K562 (cell line): ENCODE measurements around the gene AFF2. TPM values are rescaled to one million over a fixed set of nuclear protein-coding genes. Genes with fewer than 3 reads are reported as not detected.

Experiments used
- ATAC-seq: fragments of 200-7000 bp; cut with Tn5 transposase; 3 replicates; pipeline ENCODE4 v1.9.1; 2020; ENCODE audit warnings: moderate library complexity
- BruUV-seq: library from RNA; stranded (reverse); fragments of 400-500 nt; replicated peaks from 2 replicates; lab custom pipeline; 2021; lab: Mats Ljungman, UMichigan
- CTCF ChIA-PET: fragments of 300-600 bp; formaldehyde crosslinking; extraction: SDS; loops from one replicate; lab custom pipeline; 2021; ENCODE audit warnings: low intra/inter-chr PET ratio; lab: Yijun Ruan, JAX
- POLR2A ChIA-PET: fragments of 300-600, 350-650 bp; sonication (Branson Sonifier 250); formaldehyde crosslinking; extraction: SDS; loops from one replicate; lab custom pipeline; 2021; ENCODE audit warnings: antibody characterized with exemption, inconsistent platforms; lab: Yijun Ruan, JAX
- DNase-seq, 4 experiments: peaks; one replicate each; pipeline versions ENCODE4 v3.0.0 to v3.0.0-alpha.2; 2011 to 2018; ENCODE audit warnings: low spot score in 3 of 4, mixed read lengths in 3 of 4; ENCODE audit errors: extremely low read depth in 1 of 4
- FAIRE-seq: peaks from 2 replicates; lab custom pipeline; 2011; peaks lifted over from hg19 to GRCh38; lab: Jason Lieb, UNC
- H2AFZ ChIP-seq: 2 replicates; pipeline ENCODE4 v1.6.0; 2011; ENCODE audit warnings: low read depth, low read length, control low read depth, inconsistent platforms
- H3K27ac ChIP-seq: fragments of 200-600 bp; 3 replicates; pipeline ENCODE4 v1.8.0; 2011; ENCODE audit warnings: low read depth, mild to moderate bottlenecking, control low read depth, inconsistent platforms, low read length, moderate library complexity, mixed read lengths; ENCODE audit errors: extremely low read depth
- H3K27me3 ChIP-seq, 2 experiments: fragments of 300-600 bp in 1 of 2; 2 replicates in 1 of 2; 3 replicates in 1 of 2; pipeline versions ENCODE4 v1.6.0 to v1.8.0; 2011; ENCODE audit warnings: inconsistent platforms in 2 of 2, low read length in 2 of 2, mild to moderate bottlenecking in 1 of 2, mixed read lengths in 1 of 2, moderate library complexity in 1 of 2; ENCODE audit not compliant: control insufficient read depth in 2 of 2, insufficient read depth in 2 of 2
- H3K36me3 ChIP-seq: fragments of 300-600 bp; 3 replicates; pipeline ENCODE4 v1.8.0; 2011; ENCODE audit warnings: mild to moderate bottlenecking, low read length, inconsistent platforms; ENCODE audit not compliant: control insufficient read depth, insufficient read depth
- H3K4me1 ChIP-seq, 2 experiments: fragments of 200-600 bp in 1 of 2; replicated peaks in 1 of 2; 2 replicates in 1 of 2; 3 replicates in 1 of 2; pipeline versions ENCODE4 v1.5.1 to v1.8.0; 2011; ENCODE audit warnings: inconsistent platforms in 2 of 2, low read length in 2 of 2, mild to moderate bottlenecking in 1 of 2, mixed read lengths in 1 of 2, moderate library complexity in 1 of 2; ENCODE audit not compliant: control insufficient read depth in 2 of 2, insufficient read depth in 2 of 2
- H3K4me2 ChIP-seq: 2 replicates; pipeline ENCODE4 v1.6.1; 2011; ENCODE audit warnings: low read length, control low read depth, inconsistent platforms, mixed read lengths; ENCODE audit not compliant: insufficient read depth
- H3K4me3 ChIP-seq: fragments of 200-600 bp; sonication (generic), shearing (Covaris generic); 2 replicates; pipeline ENCODE4 v1.5.1; 2016; ENCODE audit warnings: control low read depth, inconsistent platforms
- H3K79me2 ChIP-seq: fragments of 200-600 bp; 3 replicates; pipeline ENCODE4 v1.8.0; 2011; ENCODE audit warnings: low read length, inconsistent platforms; ENCODE audit not compliant: control insufficient read depth, insufficient read depth
- H3K9ac ChIP-seq, 2 experiments: 2 replicates each; pipeline versions ENCODE4 v1.6.0 to v1.6.1; 2011; ENCODE audit warnings: low read depth in 2 of 2, low read length in 2 of 2, control low read depth in 1 of 2, inconsistent platforms in 1 of 2, mild to moderate bottlenecking in 1 of 2, mixed read lengths in 1 of 2; ENCODE audit not compliant: insufficient read depth in 1 of 2
- H3K9me1 ChIP-seq: one replicate; pipeline ENCODE4 v1.6.0; 2011; ENCODE audit warnings: inconsistent platforms, mild to moderate bottlenecking, low read length, moderate library complexity; ENCODE audit not compliant: control insufficient read depth, insufficient read depth
- H3K9me3 ChIP-seq: replicated peaks from 2 replicates; pipeline ENCODE4 v1.5.1; 2011; ENCODE audit warnings: low read depth, low read length, inconsistent platforms; ENCODE audit not compliant: control insufficient read depth, insufficient read depth
- H4K20me1 ChIP-seq: replicated peaks from 2 replicates; pipeline ENCODE4 v1.6.1; 2011; ENCODE audit warnings: low read length, inconsistent platforms, mixed read lengths; ENCODE audit not compliant: control insufficient read depth, insufficient read depth
- ADNP ChIP-seq: fragments of 200-800 bp; sonication (Bioruptor generic); IDR thresholded peaks from 2 replicates; pipeline ENCODE4 v1.6.1; 2016; ENCODE audit warnings: missing genetic modification characterization, missing compliant biosample characterization
- MCM5 ChIP-seq: fragments of 450-650 bp; IDR thresholded peaks from 2 replicates; pipeline ENCODE4 v1.6.1; 2016; ENCODE audit warnings: low read depth
- POLR3A ChIP-seq: IDR thresholded peaks from 2 replicates; pipeline ENCODE4 v1.6.1; 2011; ENCODE audit warnings: borderline replicate concordance, mild to moderate bottlenecking, moderate library complexity; ENCODE audit not compliant: insufficient read length, insufficient read depth; ENCODE audit errors: extremely low read depth
- RAD51 ChIP-seq: fragments of 450-650 bp; IDR thresholded peaks from 2 replicates; pipeline ENCODE4 v1.7.1; 2016; ENCODE audit warnings: low read depth, mild to moderate bottlenecking, borderline replicate concordance
- SIRT6 ChIP-seq: IDR thresholded peaks from one replicate; pipeline ENCODE4 v1.6.1; 2012; ENCODE audit warnings: low read depth, mild to moderate bottlenecking, control low read depth, inconsistent platforms, low read length, moderate library complexity
- ZNF23 ChIP-seq: fragments of 250-450 bp; sonication (Bioruptor Pico); IDR thresholded peaks from 2 replicates; pipeline ENCODE4 v1.4.0; 2020; ENCODE audit warnings: mild to moderate bottlenecking
- ZNF253 ChIP-seq: fragments of 250-450 bp; sonication (Bioruptor Pico); conservative IDR thresholded peaks from 2 replicates; pipeline ENCODE4 v1.6.1; 2021; ENCODE audit warnings: mild to moderate bottlenecking
- ZNF586 ChIP-seq: fragments of 450-650 bp; formaldehyde crosslinking; conservative IDR thresholded peaks from 2 replicates; pipeline ENCODE4 v1.4.0; 2020; ENCODE audit warnings: mild to moderate bottlenecking, moderate library complexity
- WGBS: fragments of 100-300 bp; shearing (Covaris generic); methylation state at CpG from one replicate; pipeline ENCODE4 v1.1.6; 2016; ENCODE audit warnings: low coverage, mixed read lengths; ENCODE audit not compliant: insufficient coverage; ENCODE audit errors: missing lambda C conversion rate; 5-methylcytosine and 5-hydroxymethylcytosine counted together
- in situ Hi-C: fragments of 300-500 bp; cut with MboI; formaldehyde crosslinking; loops from 4 replicates; pipeline ENCODE4 v1.15.0; 2018; ENCODE audit warnings: inconsistent platforms, mixed read lengths
- intact Hi-C: fragments of 100-400 bp; cut with micrococcal nuclease; formaldehyde crosslinking; loops from 2 replicates; pipeline ENCODE4 v1.14.2; 2022
- polyA plus RNA-seq, 8 experiments: library from polyadenylated mRNA; depleted of rRNA in 4 of 8; stranded (reverse) in 5 of 8; unstranded in 3 of 8; fragments of >200 nt; fragmentation: Nextera tagmentation in 2 of 8; fragmentation: Illumina TruSeq in 1 of 8; extraction: Ambion mirVana in 2 of 8; extraction: Trizol in 1 of 8; gene quantifications; 2 replicates each; pipeline versions ENCODE4 v1.2.1 to v1.2.3, GENCODE V29; 2011 to 2014; ENCODE audit warnings: inconsistent platforms in 1 of 8, missing spikeins in 1 of 8
- total RNA-seq, 7 experiments: library from RNA; depleted of rRNA in 6 of 7; stranded (reverse); fragments of >200 nt in 6 of 7; fragmentation: Illumina TruSeq in 2 of 7; extraction: Trizol in 2 of 7; gene quantifications; 2 replicates each; pipeline versions ENCODE4 v1.2.1 to v1.2.3, GENCODE V29; 2011 to 2021; ENCODE audit warnings: low replicate concordance in 1 of 7

The AFF2 gene
- total and polyA plus RNA-seq, 9 of the 15 experiments (the other 6 are each of a cell fraction or from before 2014, with no cell fraction given), result 0.01 to 0.20 (median 0.07) TPM

DNA sequence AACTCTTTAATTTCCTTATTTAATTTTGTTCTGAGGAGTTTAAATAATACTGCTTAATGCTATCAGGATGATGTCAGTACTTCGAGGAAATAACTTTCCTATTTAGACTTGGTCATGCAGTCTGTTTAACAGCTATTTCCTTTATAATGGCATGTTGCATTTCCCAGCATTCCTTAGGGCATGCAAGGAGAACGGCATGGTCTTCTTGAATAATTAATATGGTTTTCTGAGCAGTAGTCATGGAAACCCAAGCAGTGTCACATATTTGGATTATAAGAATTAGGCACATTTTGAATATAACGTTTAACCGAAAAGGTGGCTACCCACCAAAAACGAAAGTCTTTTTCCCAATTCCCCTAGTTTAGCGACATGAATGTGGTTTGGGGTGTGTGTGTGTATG lies 76.0 kb downstream of the AFF2 start:
- H3K4me3 ChIP-seq, result no peak overlapping the region
- no TSS peak for BruUV-seq
- H3K9me1 ChIP-seq, result no peaks in the 10 kb centered on the region
- TF ChIP-seq POLR3A, result no peak
- TF ChIP-seq RAD51, result no peak
- no peak for TF ChIP-seq ADNP (tag)
- H3K27ac ChIP-seq, result no peak overlapping the region
- ChIA-PET CTCF (no interaction called here), POLR2A (interaction anchor here (1.0 kb wide), 1 partner anchor 468 kb away, joined by 3 read pairs; no protein-coding TSS in a partner anchor)
- H3K4me2 ChIP-seq, result no peak overlapping the region
- intact Hi-C loops, result no loop called here
- no peak overlapping the region for H3K9ac ChIP-seq
- WGBS, result 51% methylated on average over 5 of the region's 6 CpGs
- no peak overlapping the region for H2AFZ ChIP-seq
- no peaks in the 10 kb centered on the region for H4K20me1 ChIP-seq
- H3K4me1 ChIP-seq, result no peaks in the 10 kb centered on the region
- no peak for FAIRE-seq
- DNase-seq, result no peak
- no peak for ATAC-seq
- H3K27me3 ChIP-seq, result no peaks in the 10 kb centered on the region
- H3K36me3 ChIP-seq, result no peaks in the 10 kb centered on the region
- in situ Hi-C loops, result no loop called here
- no peaks in the 10 kb centered on the region; the same call in 1 of the 2 replicates for H3K9me3 ChIP-seq
- no peaks in the 10 kb centered on the region for H3K79me2 ChIP-seq

DNA sequence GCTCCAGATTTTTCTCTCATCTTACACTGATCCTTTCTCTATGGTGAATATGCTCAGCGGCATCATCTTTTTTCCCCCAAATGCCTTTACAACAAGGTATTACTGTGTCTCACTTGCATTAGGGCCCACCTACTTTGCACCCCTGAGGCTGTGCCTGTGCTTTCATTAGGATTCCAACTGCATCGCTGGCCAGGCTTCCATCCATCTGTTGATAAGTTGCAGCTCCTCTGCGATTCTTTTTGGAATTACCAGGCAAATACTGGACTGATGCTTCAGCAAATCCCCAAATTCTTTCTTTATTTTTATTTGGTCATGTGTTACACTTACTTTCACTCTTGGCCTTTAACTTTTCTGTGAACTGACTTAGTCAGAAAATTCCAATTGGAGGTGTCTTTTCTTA lies 77.3 kb downstream of the AFF2 start:
- Histone ChIP-seq H3K79me2 (no peaks in the 10 kb centered on the region), H2AFZ (no peak overlapping the region), H3K9me3 (peaks cover 1% of the 10 kb centered on the region; the same call in 1 of the 2 replicates), H4K20me1 (no peaks in the 10 kb centered on the region), H3K36me3 (no peaks in the 10 kb centered on the region), H3K27ac (no peak overlapping the region), H3K27me3 (no peaks in the 10 kb centered on the region), H3K4me3 (no peak overlapping the region), H3K9ac (no peak overlapping the region), H3K4me1 (no peaks in the 10 kb centered on the region), H3K4me2 (no peak overlapping the region), H3K9me1 (no peaks in the 10 kb centered on the region)
- POLR2A ChIA-PET, result no interaction called here
- FAIRE-seq (no peak), DNase-seq (no peak), ATAC-seq (no peak)
- intact Hi-C loops (no loop called here), in situ Hi-C loops (no loop called here)
- no TSS peak for BruUV-seq
- CTCF ChIA-PET, result no interaction called here
- 42% methylated on average over 2 of the region's 3 CpGs for WGBS
- TF ChIP-seq SIRT6 (no peak), ZNF586 (CRISPR knock-in tag) (no peak), ZNF253 (CRISPR knock-in tag) (no peak), ZNF23 (CRISPR knock-in tag) (no peak), MCM5 (no peak)
